A549 (cell line): ENCODE measurements around the gene ABCC2. TPM values are rescaled to one million over a fixed set of nuclear protein-coding genes. Genes with fewer than 3 reads are reported as not detected.

Experiments used
- ATAC-seq, 2 experiments: fragments of 200-7000 bp in 1 of 2; fragments of >200 bp in 1 of 2; cut with Nextera tagmentation in 1 of 2; cut with Tn5 transposase in 1 of 2; 3 replicates each; pipeline versions ENCODE4 v1.8.0 to v1.9.1; 2018 to 2020; ENCODE audit warnings: mild to moderate bottlenecking in 1 of 2, moderate library complexity in 1 of 2
- CTCF ChIA-PET: fragments of 300-600 bp; sonication (Branson Sonifier 250); formaldehyde crosslinking; extraction: SDS; loops from one replicate; lab custom pipeline; 2021; ENCODE audit warnings: antibody characterized with exemption, inconsistent platforms; lab: Yijun Ruan, JAX
- POLR2A ChIA-PET: fragments of 350-600 bp; formaldehyde crosslinking; extraction: SDS; loops from one replicate; lab custom pipeline; 2021; ENCODE audit warnings: antibody characterized with exemption, inconsistent platforms; lab: Yijun Ruan, JAX
- DNase-seq, 2 experiments: peaks; one replicate each; pipeline versions ENCODE4 v3.0.0 to v3.0.0-alpha.2; 2011 to 2016; ENCODE audit warnings: low read depth in 1 of 2, low spot score in 1 of 2
- FAIRE-seq: peaks from 2 replicates; lab custom pipeline; 2011; peaks lifted over from hg19 to GRCh38; lab: Jason Lieb, UNC
- H3K27ac ChIP-seq, 2 experiments: fragments of >200 bp; sonication (Bioruptor Twin); formaldehyde crosslinking; 3 replicates each; pipeline ENCODE4 v1.5.1; 2016 to 2017
- H3K4me1 ChIP-seq: fragments of >200 bp; sonication (Bioruptor Twin); formaldehyde crosslinking; 3 replicates; pipeline ENCODE4 v1.6.1; 2016
- H3K4me2 ChIP-seq: fragments of >200 bp; sonication (Bioruptor Twin); formaldehyde crosslinking; 3 replicates; pipeline ENCODE4 v1.6.1; 2016
- H3K4me3 ChIP-seq: fragments of >200 bp; sonication (Bioruptor Twin); formaldehyde crosslinking; 3 replicates; pipeline ENCODE4 v1.5.1; 2016
- H3K9me3 ChIP-seq: fragments of >200 bp; sonication (Bioruptor Twin); formaldehyde crosslinking; 3 replicates; pipeline ENCODE4 v1.6.1; 2016
- ATOH8 ChIP-seq: fragments of 250-450 bp; sonication (Bioruptor Pico); IDR thresholded peaks from 2 replicates; pipeline ENCODE4 v1.5.0; 2020; ENCODE audit warnings: low read depth, mild to moderate bottlenecking, moderate library complexity
- CEBPB ChIP-seq, 2 experiments: fragments of >200 bp in 1 of 2; sonication (Bioruptor Twin) in 1 of 2; formaldehyde crosslinking in 1 of 2; IDR thresholded peaks; 2 replicates each; pipeline ENCODE4 v1.6.1; 2012 to 2016
- CHD2 ChIP-seq: fragments of 150-350 bp; IDR thresholded peaks from 2 replicates; pipeline ENCODE4 v1.6.1; 2014; ENCODE audit warnings: low read length; ENCODE audit not compliant: partially characterized antibody
- E2F6 ChIP-seq: IDR thresholded peaks from 2 replicates; pipeline ENCODE4 v1.6.1; 2012; ENCODE audit warnings: low read depth, borderline replicate concordance
- EP300 ChIP-seq, 2 experiments: fragments of >200 bp; sonication (Bioruptor Twin); formaldehyde crosslinking; IDR thresholded peaks; 2 replicates in 1 of 2; 3 replicates in 1 of 2; pipeline ENCODE4 v1.6.1; 2016 to 2017
- FOSL2 ChIP-seq, 2 experiments: fragments of 450-650 bp in 1 of 2; fragments of >200 bp in 1 of 2; sonication (Bioruptor Twin) in 1 of 2; formaldehyde crosslinking; IDR thresholded peaks; 2 replicates each; pipeline versions ENCODE4 v1.5.0 to v1.6.1; 2016 to 2020; ENCODE audit warnings: mild to moderate bottlenecking in 1 of 2, moderate library complexity in 1 of 2
- GATA3 ChIP-seq: IDR thresholded peaks from 2 replicates; pipeline ENCODE4 v1.6.1; 2012; ENCODE audit warnings: borderline replicate concordance
- HMGXB4 ChIP-seq: fragments of 250-450 bp; sonication (Bioruptor Pico); IDR thresholded peaks from 2 replicates; pipeline ENCODE4 v1.5.0; 2021; ENCODE audit warnings: mild to moderate bottlenecking, moderate library complexity, borderline replicate concordance
- HOXA7 ChIP-seq: fragments of 250-450 bp; sonication (Bioruptor Pico); IDR thresholded peaks from 2 replicates; pipeline ENCODE4 v1.5.0; 2020; ENCODE audit warnings: mild to moderate bottlenecking, moderate library complexity
- JUN ChIP-seq, 2 experiments: fragments of >200 bp; sonication (Bioruptor Twin); formaldehyde crosslinking; IDR thresholded peaks; 2 replicates in 1 of 2; 3 replicates in 1 of 2; pipeline ENCODE4 v1.6.1; 2016 to 2017
- JUNB ChIP-seq: fragments of >200 bp; sonication (Bioruptor Twin); formaldehyde crosslinking; IDR thresholded peaks from 2 replicates; pipeline ENCODE4 v1.6.1; 2016
- MAFK ChIP-seq: fragments of 450-650 bp; IDR thresholded peaks from 2 replicates; pipeline ENCODE4 v1.6.1; 2014; ENCODE audit not compliant: partially characterized antibody
- MAX ChIP-seq: IDR thresholded peaks from 2 replicates; pipeline ENCODE4 v1.6.1; 2012
- MYC ChIP-seq: IDR thresholded peaks from 2 replicates; pipeline ENCODE4 v1.6.1; 2012; ENCODE audit warnings: mild to moderate bottlenecking, inconsistent platforms, low read length, improper control_type of control experiment, borderline replicate concordance
- NFE2L2 ChIP-seq: fragments of 150-350 bp; conservative IDR thresholded peaks from 2 replicates; pipeline ENCODE4 v1.6.1; 2014; ENCODE audit warnings: low read length
- NR3C1 ChIP-seq: fragments of >200 bp; sonication (Bioruptor Twin); formaldehyde crosslinking; IDR thresholded peaks from 3 replicates; pipeline ENCODE4 v1.6.1; 2017
- POLR2AphosphoS2 ChIP-seq: conservative IDR thresholded peaks from 2 replicates; pipeline ENCODE4 v1.6.1; 2012; ENCODE audit warnings: low read length, improper control_type of control experiment, inconsistent platforms
- RAD21 ChIP-seq, 2 experiments: fragments of >200 bp in 1 of 2; sonication (Bioruptor Twin) in 1 of 2; formaldehyde crosslinking in 1 of 2; IDR thresholded peaks in 1 of 2; conservative IDR thresholded peaks in 1 of 2; 2 replicates in 1 of 2; 3 replicates in 1 of 2; pipeline ENCODE4 v1.6.1; 2012 to 2018; ENCODE audit warnings: inconsistent platforms in 1 of 2
- SMC3 ChIP-seq: fragments of >200 bp; sonication (Bioruptor Twin); formaldehyde crosslinking; IDR thresholded peaks from 3 replicates; pipeline ENCODE4 v1.6.1; 2018; ENCODE audit warnings: inconsistent platforms
- USF2 ChIP-seq: fragments of 450-650 bp; IDR thresholded peaks from 2 replicates; pipeline ENCODE4 v1.6.1; 2014; ENCODE audit warnings: antibody characterized with exemption
- ZNF302 ChIP-seq: fragments of 250-450 bp; sonication (Bioruptor Pico); IDR thresholded peaks from 2 replicates; pipeline ENCODE4 v1.9.0; 2021; ENCODE audit warnings: inconsistent platforms, mild to moderate bottlenecking, moderate library complexity
- WGBS: methylation state at CpG from one replicate; pipeline ENCODE4 v1.1.6; 2017; ENCODE audit errors: missing lambda C conversion rate; 5-methylcytosine and 5-hydroxymethylcytosine counted together
- polyA minus RNA-seq: library from RNA; depleted of rRNA, polyadenylated mRNA; stranded (reverse); fragments of >200 nt; gene quantifications from 2 replicates; pipeline ENCODE4 v1.2.3, GENCODE V29; 2011; rRNA and poly(A)+ RNA removed
- polyA plus RNA-seq, 4 experiments: library from polyadenylated mRNA; depleted of rRNA in 3 of 4; stranded (reverse); fragments of >200 nt; fragmentation: RNase III in 1 of 4; extraction: RNeasy Plus Mini Kit Qiagen cat#74134 plus additional on column Dnase treatment in 1 of 4; gene quantifications; 2 replicates in 3 of 4; 3 replicates in 1 of 4; pipeline ENCODE4 v1.2.3, GENCODE V29; 2011 to 2017
- TF ChIP-seq, protein P1 (sequence below): fragments of 150-350 bp; IDR thresholded peaks from 2 replicates; pipeline ENCODE4 v1.6.1; 2014; ENCODE audit warnings: low read depth, mild to moderate bottlenecking, low read length
- TF ChIP-seq, protein P2 (sequence below): fragments of >200 bp; sonication (Bioruptor Twin); formaldehyde crosslinking; IDR thresholded peaks from 3 replicates; pipeline ENCODE4 v1.6.1; 2016

ABCC2 gene
- polyA plus RNA-seq (2011; rRNA removed) (369 and 431 TPM in 2 replicates), polyA plus RNA-seq (2017; fragmentation: RNase III; extraction: RNeasy Plus Mini Kit Qiagen cat#74134 plus additional on column Dnase treatment) (164 to 192 TPM (median 173 TPM) in 3 replicates), polyA minus RNA-seq (358 and 400 TPM in 2 replicates)
- 170 and 173 TPM in 2 replicates for polyA plus RNA-seq (2012; cell fraction: cytosol; rRNA removed)
- polyA plus RNA-seq (2012; cell fraction: nucleus; rRNA removed), result 487 and 726 TPM in 2 replicates

DNA sequence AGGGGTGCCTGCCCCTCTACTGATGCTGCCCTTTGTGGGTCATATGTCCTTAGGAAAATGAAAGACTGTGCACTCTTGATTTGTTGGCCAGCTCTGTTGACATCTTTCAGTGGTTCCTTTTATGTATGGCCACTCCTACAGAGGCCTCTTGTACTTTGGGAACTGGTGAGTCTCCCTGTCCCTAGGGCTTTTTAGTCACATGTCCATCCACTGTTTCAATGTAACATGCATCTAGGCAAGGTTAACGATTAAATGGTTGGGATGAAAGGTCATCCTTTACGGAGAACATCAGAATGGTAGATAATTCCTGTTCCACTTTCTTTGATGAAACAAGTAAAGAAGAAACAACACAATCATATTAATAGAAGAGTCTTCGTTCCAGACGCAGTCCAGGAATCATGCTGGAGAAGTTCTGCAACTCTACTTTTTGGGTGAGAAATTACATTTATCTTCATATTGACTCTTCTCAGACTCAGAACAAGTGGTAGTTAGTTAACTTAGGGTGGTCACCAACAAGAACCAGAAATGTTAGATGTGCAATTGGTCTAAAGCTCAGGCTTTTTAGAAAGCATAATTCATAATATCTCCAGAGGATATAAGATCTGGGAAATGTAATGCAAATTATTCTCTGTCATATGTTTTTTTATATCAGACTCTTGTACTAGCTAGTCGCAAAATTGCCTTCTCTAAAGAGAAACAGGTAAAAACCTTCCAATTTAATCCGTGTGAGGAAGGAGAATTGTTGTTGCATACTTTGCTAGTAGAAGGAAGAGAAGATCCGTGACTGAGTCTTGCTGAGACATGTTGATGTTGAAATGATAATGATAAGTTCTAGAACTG is at the start of gene ABCC2:
ABCC2 (plus strand) TSS at position 194 of the 840 bp plus-strand sequence; CDS start at position 399, 205 bp downstream.
- WGBS, result 2% methylated on average over 7 of the region's 7 CpGs
- peak; percentile 79 to 94 for DNase-seq
- no peak; the same call in 2 of the 3 replicates for TF ChIP-seq SMC3
- no peak for TF ChIP-seq NR3C1
- TF ChIP-seq MAFK, result no peak
- TF ChIP-seq ATOH8 (CRISPR knock-in tag), result no peak; the same call in 1 of the 2 replicates
- peak; percentile 91 for TF ChIP-seq MAX
- TF ChIP-seq USF2, result peak; percentile 89
- TF ChIP-seq, protein P1, sequence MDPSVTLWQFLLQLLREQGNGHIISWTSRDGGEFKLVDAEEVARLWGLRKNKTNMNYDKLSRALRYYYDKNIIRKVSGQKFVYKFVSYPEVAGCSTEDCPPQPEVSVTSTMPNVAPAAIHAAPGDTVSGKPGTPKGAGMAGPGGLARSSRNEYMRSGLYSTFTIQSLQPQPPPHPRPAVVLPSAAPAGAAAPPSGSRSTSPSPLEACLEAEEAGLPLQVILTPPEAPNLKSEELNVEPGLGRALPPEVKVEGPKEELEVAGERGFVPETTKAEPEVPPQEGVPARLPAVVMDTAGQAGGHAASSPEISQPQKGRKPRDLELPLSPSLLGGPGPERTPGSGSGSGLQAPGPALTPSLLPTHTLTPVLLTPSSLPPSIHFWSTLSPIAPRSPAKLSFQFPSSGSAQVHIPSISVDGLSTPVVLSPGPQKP, result no peak
- peak in 1 of 2 experiments; percentile 30; a peak in 1 of 5 replicates for TF ChIP-seq RAD21 (conservative IDR thresholded peaks at IDR 0.05 in 1 of 2, IDR thresholded peaks at IDR 0.05 in 1 of 2)
- TF ChIP-seq EP300 (IDR thresholded peaks at IDR 0.05), result peak; percentile 48 to 60; a peak in 1 of 5 replicates
- TF ChIP-seq, protein P2, sequence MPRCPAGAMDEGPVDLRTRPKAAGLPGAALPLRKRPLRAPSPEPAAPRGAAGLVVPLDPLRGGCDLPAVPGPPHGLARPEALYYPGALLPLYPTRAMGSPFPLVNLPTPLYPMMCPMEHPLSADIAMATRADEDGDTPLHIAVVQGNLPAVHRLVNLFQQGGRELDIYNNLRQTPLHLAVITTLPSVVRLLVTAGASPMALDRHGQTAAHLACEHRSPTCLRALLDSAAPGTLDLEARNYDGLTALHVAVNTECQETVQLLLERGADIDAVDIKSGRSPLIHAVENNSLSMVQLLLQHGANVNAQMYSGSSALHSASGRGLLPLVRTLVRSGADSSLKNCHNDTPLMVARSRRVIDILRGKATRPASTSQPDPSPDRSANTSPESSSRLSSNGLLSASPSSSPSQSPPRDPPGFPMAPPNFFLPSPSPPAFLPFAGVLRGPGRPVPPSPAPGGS, result 0 out of 3 replicates have a peak, but pooled peaks have one; percentile 78
- no peak for TF ChIP-seq ZNF302 (CRISPR knock-in tag)
- TF ChIP-seq JUNB, result peak; percentile 27; the same call in 1 of the 2 replicates
- TF ChIP-seq JUN (IDR thresholded peaks at IDR 0.05), result peak; percentile 83 to 86; a peak in 4 of 5 replicates
- TF ChIP-seq CEBPB (IDR thresholded peaks at IDR 0.05), result peak in 1 of 2 experiments; percentile 63; a peak in 1 of 4 replicates
- TF ChIP-seq E2F6, result 0 out of 2 replicates have a peak, but pooled peaks have one; percentile 24
- no peak for TF ChIP-seq CHD2
- TF ChIP-seq NFE2L2, result no peak
- TF ChIP-seq HMGXB4 (CRISPR knock-in tag), result no peak
- TF ChIP-seq HOXA7 (CRISPR knock-in tag), result 0 out of 2 replicates have a peak, but pooled peaks have one; percentile 42
- no peak for TF ChIP-seq MYC
- TF ChIP-seq FOSL2 (IDR thresholded peaks at IDR 0.05), result no peak
- TF ChIP-seq FOSL2 (CRISPR knock-in tag; IDR thresholded peaks at IDR 0.05), result peak; percentile 58
- peak; percentile 62; the same call in 1 of the 2 replicates for TF ChIP-seq GATA3
- no peak for TF ChIP-seq POLR2AphosphoS2
- Histone ChIP-seq H3K4me3 (peak within 1 kb of the TSS; percentile 82), H3K4me1 (peaks cover 65% of the 10 kb centered on the region), H3K4me2 (peak within 1 kb of the TSS; percentile 99), H3K9me3 (no peaks in the 10 kb centered on the region), H3K27ac (peak within 1 kb of the TSS; percentile 98 to 100)
- peak; percentile 100 for FAIRE-seq
- CTCF ChIA-PET, result interaction anchor here (1.6 kb wide), 1 partner anchor 50 kb away, joined by 8 read pairs; the partner anchor contains the start of genes COX15 and CUTC
- ATAC-seq, result peak; percentile 68 to 76
- POLR2A ChIA-PET, result interaction anchor here (1.0 to 2.1 kb wide), 3 partner anchors 8 to 51 kb away, joined by 3 to 20 read pairs (median 6); partner anchors contain the start of genes COX15 and CUTC
